IMR-90 (cell line): ENCODE data around the gene CLEC10A. TPM values are rescaled to one million over a fixed set of nuclear protein-coding genes. Genes with fewer than 3 reads are reported as not detected.

ENCODE experiments used
- ATAC-seq: fragments of 200-7000 bp; cut with Tn5 transposase; 2 replicates; pipeline ENCODE4 v1.9.1; 2020; ENCODE audit warnings: low read depth, mild to moderate bottlenecking, moderate library complexity
- BruUV-seq: library from RNA; stranded (reverse); fragments of 400-500 nt; replicated peaks from 2 replicates; lab custom pipeline; 2021; lab: Mats Ljungman, UMichigan
- CTCF ChIA-PET: fragments of 300-600 bp; formaldehyde crosslinking; extraction: SDS; loops from one replicate; lab custom pipeline; 2021; ENCODE audit warnings: antibody characterized with exemption; lab: Yijun Ruan, JAX
- POLR2A ChIA-PET: fragments of 300-600 bp; sonication (Branson Sonifier 250); formaldehyde crosslinking; loops from one replicate; lab custom pipeline; 2022; ENCODE audit warnings: antibody characterized with exemption; ENCODE audit not compliant: unreplicated experiment; lab: Charles Lee
- DNase-seq: peaks from one replicate; pipeline ENCODE4 v3.0.0; 2013
- H2AFZ ChIP-seq: replicated peaks from 2 replicates; pipeline ENCODE3; 2013; ENCODE audit warnings: low read length, mild to moderate bottlenecking; ENCODE audit not compliant: poor library complexity
- H2AK5ac ChIP-seq: 2 replicates; pipeline ENCODE4 v1.6.1; 2013; ENCODE audit warnings: low read depth, low read length, inconsistent platforms
- H2AK9ac ChIP-seq: replicated peaks from 2 replicates; pipeline ENCODE3; 2013; ENCODE audit warnings: mild to moderate bottlenecking, low read depth, low read length, moderate library complexity; ENCODE audit not compliant: poor library complexity
- H2BK120ac ChIP-seq: 2 replicates; pipeline ENCODE4 v1.6.1; 2013; ENCODE audit warnings: low read depth, low read length, inconsistent platforms
- H2BK15ac ChIP-seq: 3 replicates; pipeline ENCODE4 v1.6.1; 2013; ENCODE audit warnings: low read depth, low read length, inconsistent platforms
- H2BK20ac ChIP-seq: 2 replicates; pipeline ENCODE4 v1.6.1; 2013; ENCODE audit warnings: low read depth, mild to moderate bottlenecking, inconsistent platforms, low read length, moderate library complexity
- H2BK5ac ChIP-seq: 2 replicates; pipeline ENCODE4 v1.6.1; 2013; ENCODE audit warnings: mild to moderate bottlenecking, low read depth, low read length, inconsistent platforms; ENCODE audit not compliant: poor library complexity, severe bottlenecking
- H3K14ac ChIP-seq: replicated peaks from 2 replicates; pipeline ENCODE4 v1.6.1; 2013; ENCODE audit warnings: low read depth, low read length, inconsistent platforms
- H3K18ac ChIP-seq: 2 replicates; pipeline ENCODE4 v1.6.1; 2013; ENCODE audit warnings: low read depth, low read length, control low read depth
- H3K23ac ChIP-seq: 2 replicates; pipeline ENCODE4 v1.6.1; 2013; ENCODE audit warnings: low read depth, low read length, inconsistent platforms
- H3K27ac ChIP-seq: 2 replicates; pipeline ENCODE4 v1.5.1; 2013; ENCODE audit warnings: mild to moderate bottlenecking, control low read depth, low read length; ENCODE audit not compliant: insufficient read depth
- H3K27me3 ChIP-seq: 2 replicates; pipeline ENCODE4 v1.6.1; 2013; ENCODE audit warnings: low read length; ENCODE audit not compliant: control insufficient read depth, insufficient read depth
- H3K36me3 ChIP-seq: 2 replicates; pipeline ENCODE4 v1.6.1; 2013; ENCODE audit warnings: low read length, mixed read lengths; ENCODE audit not compliant: control insufficient read depth, insufficient read depth
- H3K4ac ChIP-seq: 2 replicates; pipeline ENCODE4 v1.6.1; 2013; ENCODE audit warnings: low read depth, low read length, inconsistent platforms
- H3K4me1 ChIP-seq: 2 replicates; pipeline ENCODE4 v1.6.1; 2013; ENCODE audit warnings: low read length, mixed read lengths; ENCODE audit not compliant: control insufficient read depth, insufficient read depth
- H3K4me2 ChIP-seq: 2 replicates; pipeline ENCODE4 v1.6.1; 2013; ENCODE audit warnings: low read depth, mild to moderate bottlenecking, control low read depth, low read length, moderate library complexity
- H3K4me3 ChIP-seq: 2 replicates; pipeline ENCODE4 v1.5.1; 2013; ENCODE audit warnings: low read depth, mild to moderate bottlenecking, control low read depth, low read length, moderate library complexity; ENCODE audit not compliant: insufficient read depth
- H3K56ac ChIP-seq: 2 replicates; pipeline ENCODE4 v1.6.1; 2013; ENCODE audit warnings: low read length, inconsistent platforms; ENCODE audit not compliant: insufficient read depth; ENCODE audit errors: extremely low read depth
- H3K79me1 ChIP-seq, 2 experiments: 2 replicates each; pipeline ENCODE4 v1.6.1; 2013; ENCODE audit warnings: low read length in 2 of 2, inconsistent platforms in 1 of 2, low read depth in 1 of 2
- H3K9ac ChIP-seq: 2 replicates; pipeline ENCODE4 v1.6.1; 2013; ENCODE audit warnings: low read depth, low read length, control low read depth
- H3K9me1 ChIP-seq: 2 replicates; pipeline ENCODE4 v1.6.1; 2013; ENCODE audit warnings: low read length, inconsistent platforms; ENCODE audit not compliant: insufficient read depth
- H3K9me3 ChIP-seq: 2 replicates; pipeline ENCODE4 v1.6.1; 2013; ENCODE audit warnings: low read length; ENCODE audit not compliant: control insufficient read depth, insufficient read depth
- H4K20me1 ChIP-seq: 2 replicates; pipeline ENCODE4 v1.6.1; 2013; ENCODE audit warnings: low read length, inconsistent platforms; ENCODE audit not compliant: insufficient read depth
- H4K5ac ChIP-seq: 2 replicates; pipeline ENCODE4 v1.6.1; 2013; ENCODE audit warnings: mild to moderate bottlenecking, low read depth, low read length, control low read depth
- H4K8ac ChIP-seq, 2 experiments: 2 replicates each; pipeline ENCODE4 v1.6.1; 2013; ENCODE audit warnings: low read depth in 2 of 2, low read length in 2 of 2, control low read depth in 1 of 2, inconsistent platforms in 1 of 2
- H4K91ac ChIP-seq: 2 replicates; pipeline ENCODE4 v1.6.1; 2013; ENCODE audit warnings: low read depth, low read length, inconsistent platforms; ENCODE audit not compliant: insufficient read depth
- CEBPB ChIP-seq: IDR thresholded peaks from 2 replicates; pipeline ENCODE4 v1.6.1; 2012; ENCODE audit warnings: low read depth, low read length, improper control_type of control experiment
- CHD1 ChIP-seq: IDR thresholded peaks from 2 replicates; pipeline ENCODE4 v1.6.1; 2012; ENCODE audit warnings: low read depth, low read length, improper control_type of control experiment
- ELK1 ChIP-seq: fragments of 150-350 bp; IDR thresholded peaks from 2 replicates; pipeline ENCODE4 v1.6.1; 2016; ENCODE audit warnings: low read depth, mild to moderate bottlenecking, low read length, moderate library complexity, borderline replicate concordance
- MAFK ChIP-seq: IDR thresholded peaks from 2 replicates; pipeline ENCODE4 v1.6.1; 2012; ENCODE audit warnings: low read depth, low read length, improper control_type of control experiment
- MAZ ChIP-seq: IDR thresholded peaks from 2 replicates; pipeline ENCODE4 v1.6.1; 2012; ENCODE audit warnings: low read depth, mild to moderate bottlenecking, low read length, improper control_type of control experiment, moderate library complexity, borderline replicate concordance
- MXI1 ChIP-seq: IDR thresholded peaks from 2 replicates; pipeline ENCODE4 v1.6.1; 2012; ENCODE audit warnings: low read depth, mild to moderate bottlenecking, low read length, moderate library complexity, borderline replicate concordance
- NFE2L2 ChIP-seq: fragments of 150-350 bp; IDR thresholded peaks from 2 replicates; pipeline ENCODE4 v1.6.1; 2016; ENCODE audit warnings: low read depth, mild to moderate bottlenecking, low read length
- RAD21 ChIP-seq: IDR thresholded peaks from 2 replicates; pipeline ENCODE4 v1.6.1; 2012; ENCODE audit warnings: low read length, improper control_type of control experiment
- RFX5 ChIP-seq: IDR thresholded peaks from 2 replicates; pipeline ENCODE4 v1.8.0; 2012; ENCODE audit warnings: low read depth, mild to moderate bottlenecking, low read length, moderate library complexity
- SMC3 ChIP-seq: fragments of 150-350 bp; IDR thresholded peaks from 2 replicates; pipeline ENCODE4 v1.6.1; 2016; ENCODE audit warnings: low read depth, mild to moderate bottlenecking, antibody characterized with exemption, low read length, moderate library complexity
- USF2 ChIP-seq: fragments of 150-350 bp; IDR thresholded peaks from 2 replicates; pipeline ENCODE4 v1.6.1; 2017; ENCODE audit warnings: mild to moderate bottlenecking, antibody characterized with exemption, low read length, low read depth
- WGBS, 2 experiments: methylation state at CpG; one replicate each; pipeline versions ENCODE4 v1.1.5 to v1.1.7; 2013; ENCODE audit warnings: missing lambda C conversion rate in 2 of 2; ENCODE audit not compliant: insufficient read length in 1 of 2; ENCODE audit errors: extremely low coverage in 2 of 2; 5-methylcytosine and 5-hydroxymethylcytosine counted together
- dilution Hi-C: fragments of 300-500 bp; cut with HindIII; formaldehyde crosslinking; loops from one replicate; pipeline ENCODE4 v1.14.3; 2018; ENCODE audit warnings: low sequenced_read_pairs; ENCODE audit not compliant: unreplicated experiment
- in situ Hi-C: fragments of 300-500 bp; cut with MboI; formaldehyde crosslinking; loops from 3 replicates; pipeline ENCODE4 v1.14.3; 2019; ENCODE audit warnings: low sequenced_read_pairs, inconsistent platforms, mixed read lengths
- intact Hi-C: fragments of 100-400 bp; cut with micrococcal nuclease; formaldehyde crosslinking; loops from 2 replicates; pipeline ENCODE4 v1.10.0; 2022
- polyA plus RNA-seq, 3 experiments: library from polyadenylated mRNA; depleted of rRNA; stranded (reverse); fragments of >200 nt; gene quantifications; 2 replicates each; pipeline ENCODE4 v1.2.3, GENCODE V29; 2012; ENCODE audit warnings: low replicate concordance in 1 of 3
- total RNA-seq: library from RNA; depleted of rRNA; stranded (reverse); fragments of >200 nt; gene quantifications from 2 replicates; pipeline ENCODE4 v1.2.3, GENCODE V29; 2012
- TF ChIP-seq, protein P1 (sequence below): conservative IDR thresholded peaks from 2 replicates; pipeline ENCODE4 v1.5.1; 2012; ENCODE audit warnings: mild to moderate bottlenecking, low read depth, low read length, improper control_type of control experiment

The CLEC10A gene
- total and polyA plus RNA-seq, 2 of the 4 experiments (the other 2 are of a cell fraction) = not detected

DNA sequence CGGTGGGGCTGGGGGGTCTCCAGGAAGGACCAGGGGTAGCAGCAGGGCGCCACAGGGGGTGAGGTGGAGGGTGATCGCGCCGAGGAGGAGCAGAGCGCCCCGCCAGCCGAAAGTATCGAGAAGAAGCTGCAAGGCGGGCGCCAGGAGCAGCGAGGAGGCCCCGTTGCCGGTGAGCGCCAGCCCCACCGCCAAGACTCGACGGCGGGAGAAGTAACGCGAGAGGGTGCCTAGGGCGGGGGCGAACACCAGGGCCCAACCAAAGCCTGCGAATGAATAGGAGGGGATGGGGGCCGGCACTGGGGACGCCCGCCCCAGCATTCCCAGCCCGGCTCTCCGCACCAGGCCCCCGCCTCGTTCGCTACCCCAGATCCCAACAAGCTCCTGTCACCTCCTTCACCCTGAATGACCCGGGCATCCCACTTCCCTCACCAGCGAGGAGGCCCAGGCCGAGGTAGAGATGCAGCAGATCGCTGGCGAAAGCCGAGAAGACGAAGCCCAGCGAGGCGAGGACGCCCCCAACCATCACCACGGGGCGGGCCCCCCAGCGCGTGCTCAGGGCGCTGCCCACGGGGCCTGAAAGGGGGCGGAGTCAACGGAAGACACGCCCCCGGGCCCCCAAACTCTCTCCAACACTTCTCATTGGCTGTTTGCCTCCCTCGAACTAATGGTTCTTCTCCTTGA, 37.4 kb downstream of the CLEC10A start:
- H3K18ac ChIP-seq = no peak overlapping the region
- H2AK9ac ChIP-seq = no peak overlapping the region
- POLR2A ChIA-PET = no interaction called here
- no peak overlapping the region for H4K8ac ChIP-seq
- H2AFZ ChIP-seq = peak overlapping the region; percentile 77
- H2BK15ac ChIP-seq = no peak overlapping the region
- H2AK5ac ChIP-seq = no peak overlapping the region
- H3K4me1 ChIP-seq = peaks cover 6% of the 10 kb centered on the region
- H3K4me3 ChIP-seq = no peak overlapping the region
- H4K5ac ChIP-seq = no peak overlapping the region
- no peak overlapping the region for H4K91ac ChIP-seq
- H3K79me1 ChIP-seq = no peaks in the 10 kb centered on the region
- H3K23ac ChIP-seq = no peak overlapping the region
- H3K27me3 ChIP-seq = peaks cover 29% of the 10 kb centered on the region
- H3K4ac ChIP-seq = no peak overlapping the region
- H3K4me2 ChIP-seq = peak overlapping the region; percentile 25; the same call in 1 of the 2 replicates
- no peak overlapping the region for H2BK5ac ChIP-seq
- in situ Hi-C loops = loop anchor here (10.0 kb wide), 1 partner anchor 262 kb away; the partner anchor contains the start of gene EIF5A
- no peak for DNase-seq
- H2BK120ac ChIP-seq = no peak overlapping the region
- H3K36me3 ChIP-seq = no peaks in the 10 kb centered on the region
- no peak overlapping the region for H2BK20ac ChIP-seq
- intact Hi-C loops = loop anchor here (10.0 kb wide), 1 partner anchor 522 kb away; the partner anchor contains the start of gene SENP3
- no TSS peak for BruUV-seq
- ATAC-seq = no peak
- 17% methylated on average over 26 of the region's 53 CpGs; no CpG with 5 or more reads in 1 of the 2 experiments for whole genome bisulfite sequencing, 2 experiments
- dilution Hi-C loops = no loop called here
- H3K27ac ChIP-seq = no peak overlapping the region
- H3K9me1 ChIP-seq = no peaks in the 10 kb centered on the region
- no peaks in the 10 kb centered on the region for H4K20me1 ChIP-seq
- H3K56ac ChIP-seq = no peak overlapping the region
- H3K14ac ChIP-seq = no peak overlapping the region
- H3K9ac ChIP-seq = no peak overlapping the region
- TF ChIP-seq NFE2L2 (no peak), MXI1 (no peak), MAFK (no peak), USF2 (no peak), SMC3 (no peak), RFX5 (no peak), RAD21 (no peak), CHD1 (no peak), MAZ (no peak), CEBPB (no peak), ELK1 (no peak)
- TF ChIP-seq, protein P1, sequence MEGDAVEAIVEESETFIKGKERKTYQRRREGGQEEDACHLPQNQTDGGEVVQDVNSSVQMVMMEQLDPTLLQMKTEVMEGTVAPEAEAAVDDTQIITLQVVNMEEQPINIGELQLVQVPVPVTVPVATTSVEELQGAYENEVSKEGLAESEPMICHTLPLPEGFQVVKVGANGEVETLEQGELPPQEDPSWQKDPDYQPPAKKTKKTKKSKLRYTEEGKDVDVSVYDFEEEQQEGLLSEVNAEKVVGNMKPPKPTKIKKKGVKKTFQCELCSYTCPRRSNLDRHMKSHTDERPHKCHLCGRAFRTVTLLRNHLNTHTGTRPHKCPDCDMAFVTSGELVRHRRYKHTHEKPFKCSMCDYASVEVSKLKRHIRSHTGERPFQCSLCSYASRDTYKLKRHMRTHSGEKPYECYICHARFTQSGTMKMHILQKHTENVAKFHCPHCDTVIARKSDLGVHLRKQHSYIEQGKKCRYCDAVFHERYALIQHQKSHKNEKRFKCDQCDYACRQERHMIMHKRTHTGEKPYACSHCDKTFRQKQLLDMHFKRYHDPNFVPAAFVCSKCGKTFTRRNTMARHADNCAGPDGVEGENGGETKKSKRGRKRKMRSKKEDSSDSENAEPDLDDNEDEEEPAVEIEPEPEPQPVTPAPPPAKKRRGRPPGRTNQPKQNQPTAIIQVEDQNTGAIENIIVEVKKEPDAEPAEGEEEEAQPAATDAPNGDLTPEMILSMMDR = no peak
- CTCF ChIA-PET = no interaction called here
- no peaks in the 10 kb centered on the region for H3K9me3 ChIP-seq
